ENCODE measurements around the gene TMEM9B.
"Not testable (repeated sequence)": the region's sequence is repeated elsewhere in the genome, so short reads cannot be mapped to it uniquely, and the experiment has no call there.

The TMEM9B gene

DNA sequence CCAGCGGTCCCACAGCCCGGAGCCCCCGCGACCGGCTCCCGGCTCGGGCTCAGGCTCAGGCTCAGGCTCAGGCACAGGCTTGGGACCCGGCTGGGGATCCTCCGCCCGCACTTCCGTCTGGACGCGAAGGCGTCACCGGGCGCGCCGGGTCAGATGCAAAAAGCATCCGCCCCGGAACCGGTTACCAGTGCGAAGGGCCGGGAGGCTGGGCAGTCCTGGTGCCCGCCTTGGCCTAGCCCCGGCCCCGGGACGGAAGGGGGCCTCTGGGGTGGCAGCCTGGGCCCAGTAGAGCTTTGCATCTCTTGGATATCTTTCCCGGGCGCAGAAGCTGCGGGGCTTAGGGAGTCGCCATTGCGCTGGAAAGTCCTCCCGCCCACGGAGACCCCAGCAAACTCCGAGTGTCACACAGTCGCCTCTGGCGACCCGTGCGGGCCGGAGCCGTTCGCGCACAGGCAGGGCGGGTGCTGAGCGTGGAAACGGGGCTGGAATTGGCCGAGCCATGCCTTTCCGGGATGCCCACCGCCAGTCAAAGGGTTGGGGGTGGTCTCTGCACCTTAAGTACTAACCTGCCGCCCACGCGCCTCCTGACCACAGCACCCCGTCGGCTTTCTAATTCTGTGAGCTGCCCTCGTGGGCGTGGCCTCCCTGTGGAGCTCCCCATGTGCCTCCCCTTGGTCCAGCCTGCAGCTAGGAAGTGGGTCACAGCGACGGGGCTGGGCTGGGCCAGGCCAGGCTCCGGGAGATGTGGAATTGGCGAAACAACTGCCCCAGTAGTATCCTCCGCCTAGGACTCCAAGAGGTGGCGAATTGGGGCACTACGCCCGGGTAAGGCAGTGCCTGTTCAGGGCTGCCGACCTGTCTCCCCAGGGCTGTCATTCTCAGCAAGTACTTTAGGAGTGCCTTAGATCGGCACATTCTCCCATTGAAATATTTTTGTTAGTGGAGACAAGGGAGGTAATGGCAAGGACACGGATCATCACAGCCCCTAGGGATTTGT lies at the start of gene TMEM9B:
TSS of gene TMEM9B (minus strand) at position 119 of the 997 bp plus-strand sequence. CDS start 129 bp downstream, outside the sequence.
- TF ChIP-seq, protein P1, sequence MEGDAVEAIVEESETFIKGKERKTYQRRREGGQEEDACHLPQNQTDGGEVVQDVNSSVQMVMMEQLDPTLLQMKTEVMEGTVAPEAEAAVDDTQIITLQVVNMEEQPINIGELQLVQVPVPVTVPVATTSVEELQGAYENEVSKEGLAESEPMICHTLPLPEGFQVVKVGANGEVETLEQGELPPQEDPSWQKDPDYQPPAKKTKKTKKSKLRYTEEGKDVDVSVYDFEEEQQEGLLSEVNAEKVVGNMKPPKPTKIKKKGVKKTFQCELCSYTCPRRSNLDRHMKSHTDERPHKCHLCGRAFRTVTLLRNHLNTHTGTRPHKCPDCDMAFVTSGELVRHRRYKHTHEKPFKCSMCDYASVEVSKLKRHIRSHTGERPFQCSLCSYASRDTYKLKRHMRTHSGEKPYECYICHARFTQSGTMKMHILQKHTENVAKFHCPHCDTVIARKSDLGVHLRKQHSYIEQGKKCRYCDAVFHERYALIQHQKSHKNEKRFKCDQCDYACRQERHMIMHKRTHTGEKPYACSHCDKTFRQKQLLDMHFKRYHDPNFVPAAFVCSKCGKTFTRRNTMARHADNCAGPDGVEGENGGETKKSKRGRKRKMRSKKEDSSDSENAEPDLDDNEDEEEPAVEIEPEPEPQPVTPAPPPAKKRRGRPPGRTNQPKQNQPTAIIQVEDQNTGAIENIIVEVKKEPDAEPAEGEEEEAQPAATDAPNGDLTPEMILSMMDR (conservative IDR thresholded peaks at IDR 0.05; ENCODE audit: control insufficient read depth, insufficient read depth, low read depth, low read length) = no peak
- peak; percentile 84 for DNase-seq (ENCODE audit: low read depth)
- peak within 1 kb of the TSS; percentile 70 for H3K4me3 ChIP-seq (ENCODE audit: control insufficient read depth, low read depth, low read length)

DNA sequence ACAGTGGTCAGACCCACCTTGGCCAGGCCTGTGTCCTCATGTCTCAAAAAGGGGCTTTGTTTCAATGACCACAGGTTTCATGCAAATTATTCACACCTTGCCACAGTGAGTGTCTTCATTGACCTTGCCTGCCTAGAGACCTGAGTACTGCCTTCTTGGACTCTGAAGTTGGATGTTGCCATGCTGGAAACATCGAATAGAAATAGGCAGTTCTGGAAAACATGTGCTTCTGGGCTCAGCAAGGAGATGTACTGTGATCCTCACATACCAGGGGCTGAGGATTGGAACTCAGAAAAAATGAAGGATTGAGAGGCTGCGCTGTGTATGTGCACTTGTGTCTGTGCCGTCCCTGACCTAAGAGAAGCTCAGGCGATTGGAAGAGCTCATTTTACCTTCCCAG lies 49.1 kb upstream of the TMEM9B start:
- no peak overlapping the region for H3K4me3 ChIP-seq (ENCODE audit: control insufficient read depth, low read depth, low read length)
- TF ChIP-seq, protein P1 (conservative IDR thresholded peaks at IDR 0.05; ENCODE audit: control insufficient read depth, insufficient read depth, low read depth, low read length) = no peak
- no peak for DNase-seq (ENCODE audit: low read depth)

DNA sequence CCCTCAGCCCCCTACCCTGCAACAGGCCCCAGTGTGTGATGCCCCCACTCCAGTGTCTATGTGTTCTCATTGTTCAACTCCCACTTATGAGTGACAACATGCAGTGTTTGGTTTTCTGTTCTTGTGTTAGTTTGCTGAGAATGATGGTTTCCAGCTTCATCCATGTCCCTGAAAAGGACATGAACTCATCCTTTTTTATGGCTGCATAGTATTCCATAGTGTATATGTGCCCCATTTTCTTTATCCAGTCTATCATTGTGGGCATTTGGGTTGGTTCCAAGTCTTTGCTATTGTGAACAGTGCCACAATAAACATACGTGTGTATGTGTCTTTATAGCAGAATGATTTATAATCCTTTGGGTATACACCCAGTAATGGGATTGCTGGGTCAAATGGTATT lies 45.3 kb upstream of the TMEM9B start:
- H3K4me3 ChIP-seq (ENCODE audit: control insufficient read depth, low read depth, low read length); DNase-seq (ENCODE audit: low read depth): not testable (repeated sequence)

DNA sequence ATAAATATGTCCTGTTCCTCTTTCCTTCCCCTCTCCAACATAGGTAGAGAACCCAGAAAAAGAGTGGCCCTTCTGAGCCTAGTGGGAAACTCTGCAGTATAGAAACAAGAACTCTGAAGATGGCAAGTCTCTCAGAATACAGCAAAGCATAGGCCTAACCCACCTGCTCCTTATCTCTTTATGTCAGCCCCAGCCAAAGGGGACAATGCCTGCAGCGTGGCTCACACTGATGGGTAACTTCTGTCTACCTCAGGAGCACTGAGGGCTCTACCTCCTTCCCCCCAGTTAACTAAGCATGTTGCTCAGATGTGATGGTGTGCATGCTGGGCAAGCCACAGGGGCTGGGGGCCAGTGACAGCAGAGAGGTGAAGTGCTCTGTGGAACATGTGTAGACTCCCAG lies 44.4 kb upstream of the TMEM9B start:
- no peak overlapping the region for H3K4me3 ChIP-seq (ENCODE audit: control insufficient read depth, low read depth, low read length)
- no peak for DNase-seq (ENCODE audit: low read depth)
- TF ChIP-seq, protein P1 (conservative IDR thresholded peaks at IDR 0.05; ENCODE audit: control insufficient read depth, insufficient read depth, low read depth, low read length) = no peak

DNA sequence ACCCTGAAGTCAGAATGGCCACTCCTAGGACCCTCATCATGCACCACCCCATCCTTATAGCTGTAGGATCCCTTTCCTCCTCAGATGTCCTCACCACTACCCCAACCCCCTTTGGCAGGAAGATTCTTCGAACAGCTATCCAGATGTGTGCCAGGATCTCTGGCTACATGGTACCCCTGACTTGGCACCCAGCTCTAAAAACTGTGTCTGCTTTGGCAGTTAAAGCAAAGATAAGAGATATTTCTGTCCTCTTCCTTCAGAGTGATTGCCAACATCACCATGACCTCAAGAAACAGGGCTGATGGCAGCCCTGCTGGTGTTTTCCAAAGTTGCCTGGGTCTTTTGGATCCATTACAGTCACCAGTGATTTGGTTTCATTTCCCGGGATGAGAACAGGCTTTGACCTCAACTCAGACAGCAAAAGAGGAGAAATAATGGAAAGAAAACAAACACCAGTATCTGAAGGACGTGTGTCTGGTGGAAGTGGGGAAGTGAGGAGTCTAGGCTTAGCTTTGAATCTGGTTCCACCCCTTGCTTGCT lies 43.8 kb upstream of the TMEM9B start:
- TF ChIP-seq, protein P1 (conservative IDR thresholded peaks at IDR 0.05; ENCODE audit: control insufficient read depth, insufficient read depth, low read depth, low read length) = no peak
- DNase-seq (ENCODE audit: low read depth) = no peak
- H3K4me3 ChIP-seq (ENCODE audit: control insufficient read depth, low read depth, low read length) = no peak overlapping the region

DNA sequence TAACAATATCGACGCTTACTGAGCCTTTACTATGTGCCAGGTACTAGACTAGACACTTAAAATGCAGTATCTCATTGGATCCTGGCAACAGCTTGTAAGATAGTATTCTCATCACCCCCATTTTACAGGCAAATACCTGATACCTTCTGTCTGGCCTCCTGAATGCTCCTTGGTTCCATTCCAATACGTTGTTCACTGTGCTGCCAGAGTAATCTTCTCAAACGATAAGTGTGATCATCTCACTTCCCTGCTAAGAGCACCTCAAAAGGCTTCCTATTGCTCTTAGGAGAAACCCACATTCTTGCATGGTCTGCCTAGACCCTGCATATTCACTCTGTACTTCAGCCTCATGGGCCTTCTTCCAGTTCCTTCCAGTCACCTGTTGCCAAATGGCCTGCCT lies 40.8 kb upstream of the TMEM9B start:
- no peak for DNase-seq (ENCODE audit: low read depth)
- H3K4me3 ChIP-seq (ENCODE audit: control insufficient read depth, low read depth, low read length) = no peak overlapping the region
- TF ChIP-seq, protein P1 (conservative IDR thresholded peaks at IDR 0.05; ENCODE audit: control insufficient read depth, insufficient read depth, low read depth, low read length) = no peak
